Measurements from ENCODE around the gene RTP5. TPM values are rescaled to one million over a fixed set of nuclear protein-coding genes. Genes with fewer than 3 reads are reported as not detected.
A peak's percentile ranks its signal among the peaks of the same experiment; 100 is the strongest.

RTP5 gene
- total RNA-seq, 6 donors from 2014 or later, result 0.14 to 2.1 (median 0.69) TPM; not detected in 1

GRCh38 chr2:241844831-241845578 is 24.5 kb upstream of the RTP5 start:
- Histone ChIP-seq H3K36me3 (no peaks in the 10 kb centered on the region), H3K4me3 (peak overlapping the region in 2 of 4 donors; percentile 46 to 51), H3K27me3 (peaks cover 0 to 5% (median 0%) of the 10 kb centered on the region in 4 donors), H3K4me1 (peaks cover 10 to 26% (median 16%) of the 10 kb centered on the region in 4 donors), H3K9me3 (no peaks in the 10 kb centered on the region), H3K27ac (no peak overlapping the region)
- TF ChIP-seq POLR2A (IDR thresholded peaks at IDR 0.05) (no peak), CTCF (IDR thresholded peaks at IDR 0.05) (no peak), EP300 (IDR thresholded peaks at IDR 0.05) (no peak), POLR2AphosphoS5 (IDR thresholded peaks at IDR 0.05) (no peak)
- DNase-seq (peak in 1 of 2 donors; percentile 79), ATAC-seq (ENCODE audit: low FRiP score in 2 of 2) (no peak)
- 81 to 86% methylated on average over 19 to 37 of the region's 37 CpGs for WGBS, 2 donors

- Histone ChIP-seq H3K27ac (no peak overlapping the region), H3K4me3 (no peak overlapping the region), H3K4me1 (peaks cover 10 to 26% (median 16%) of the 10 kb centered on the region in 4 donors), H3K9me3 (no peaks in the 10 kb centered on the region), H3K36me3 (no peaks in the 10 kb centered on the region), H3K27me3 (peaks cover 0 to 5% (median 0%) of the 10 kb centered on the region in 4 donors)
- WGBS, 2 donors, result 88 to 92% methylated on average over 22 of the region's 22 CpGs
- ATAC-seq (ENCODE audit: low FRiP score in 2 of 2), result no peak
- TF ChIP-seq POLR2AphosphoS5 (IDR thresholded peaks at IDR 0.05), result no peak
- no peak for TF ChIP-seq POLR2A (IDR thresholded peaks at IDR 0.05)
- no peak for TF ChIP-seq EP300 (IDR thresholded peaks at IDR 0.05)
- no peak for TF ChIP-seq CTCF (IDR thresholded peaks at IDR 0.05)
- no peak for DNase-seq
These were observed 23.1 kb upstream of the RTP5 start for GRCh38 chr2:241846406-241846805.

GRCh38 chr2:241848761-241849615 is 20.5 kb upstream of the RTP5 start:
- Histone ChIP-seq H3K4me1 (peaks cover 8 to 13% (median 9%) of the 10 kb centered on the region in 4 donors), H3K27me3 (peaks cover 0 to 5% (median 0%) of the 10 kb centered on the region in 4 donors), H3K4me3 (no peak overlapping the region), H3K36me3 (no peaks in the 10 kb centered on the region), H3K27ac (no peak overlapping the region), H3K9me3 (no peaks in the 10 kb centered on the region)
- no peak for ATAC-seq (ENCODE audit: low FRiP score in 2 of 2)
- WGBS, 2 donors, result 90 to 92% methylated on average over 19 to 30 of the region's 39 CpGs
- DNase-seq, result peak in 1 of 2 donors; percentile 78
- no peak for TF ChIP-seq EP300 (IDR thresholded peaks at IDR 0.05)
- TF ChIP-seq CTCF (IDR thresholded peaks at IDR 0.05), result no peak
- TF ChIP-seq POLR2A (IDR thresholded peaks at IDR 0.05), result no peak

- Histone ChIP-seq H3K9me3 (no peaks in the 10 kb centered on the region), H3K27me3 (peaks cover 0 to 3% (median 0%) of the 10 kb centered on the region in 4 donors), H3K4me3 (no peak overlapping the region), H3K4me1 (peaks cover 1 to 4% (median 2%) of the 10 kb centered on the region in 4 donors), H3K36me3 (no peaks in the 10 kb centered on the region), H3K27ac (no peak overlapping the region)
- no peak for ATAC-seq (ENCODE audit: low FRiP score in 2 of 2)
- DNase-seq, result peak; percentile 18 to 66
- WGBS, 2 donors, result 86 to 87% methylated on average over 10 to 16 of the region's 16 CpGs
- TF ChIP-seq POLR2A (IDR thresholded peaks at IDR 0.05) (no peak), POLR2AphosphoS5 (IDR thresholded peaks at IDR 0.05) (no peak), EP300 (IDR thresholded peaks at IDR 0.05) (no peak), CTCF (IDR thresholded peaks at IDR 0.05) (no peak)
These were observed 19.6 kb upstream of the RTP5 start for GRCh38 chr2:241849616-241850543.

Data from upper lobe of left lung (tissue), 6 donors.